Osteoblast (primary cell): ENCODE results near the gene COL15A1. TPM values are rescaled to one million over a fixed set of nuclear protein-coding genes. Genes with fewer than 3 reads are reported as not detected.

Experiments
- DNase-seq: peaks from one replicate; pipeline ENCODE4 v3.0.0; 2011; ENCODE audit warnings: low spot score, mixed read lengths; ENCODE audit not compliant: insufficient read length; ENCODE audit errors: missing footprints
- H2AFZ ChIP-seq: 2 replicates; pipeline ENCODE4 v1.6.0; 2011; ENCODE audit warnings: mild to moderate bottlenecking, low read length
- H3K27ac ChIP-seq: 2 replicates; pipeline ENCODE4 v1.5.1; 2011; ENCODE audit warnings: mild to moderate bottlenecking, low read depth, low read length, moderate library complexity
- H3K27me3 ChIP-seq: 2 replicates; pipeline ENCODE4 v1.6.0; 2012; ENCODE audit warnings: mild to moderate bottlenecking, control low read depth, inconsistent platforms, low read length, moderate library complexity; ENCODE audit not compliant: insufficient read depth
- H3K36me3 ChIP-seq: 2 replicates; pipeline ENCODE4 v1.5.1; 2011; ENCODE audit warnings: mild to moderate bottlenecking, low read length, control low read depth, moderate library complexity; ENCODE audit not compliant: insufficient read depth
- H3K4me1 ChIP-seq: 2 replicates; pipeline ENCODE4 v1.5.1; 2011; ENCODE audit warnings: mild to moderate bottlenecking, low read length, control low read depth, moderate library complexity; ENCODE audit not compliant: insufficient read depth
- H3K4me2 ChIP-seq: 2 replicates; pipeline ENCODE4 v1.6.0; 2011; ENCODE audit warnings: mild to moderate bottlenecking, low read length; ENCODE audit not compliant: insufficient read depth
- H3K4me3 ChIP-seq: fragments of 200-600 bp; sonication (generic); 3 replicates; pipeline ENCODE4 v1.5.1; 2012; ENCODE audit warnings: mild to moderate bottlenecking, low read length, inconsistent platforms; ENCODE audit not compliant: insufficient read depth
- H3K79me2 ChIP-seq: 2 replicates; pipeline ENCODE4 v1.6.0; 2012; ENCODE audit warnings: mild to moderate bottlenecking, low read length, control low read depth, inconsistent platforms; ENCODE audit not compliant: insufficient read depth
- H3K9me3 ChIP-seq: 2 replicates; pipeline ENCODE4 v1.5.1; 2011; ENCODE audit warnings: low read depth, low read length, control low read depth
- H4K20me1 ChIP-seq: 2 replicates; pipeline ENCODE4 v1.6.0; 2012; ENCODE audit warnings: mild to moderate bottlenecking, low read length, control low read depth; ENCODE audit not compliant: insufficient read depth
- CTCF ChIP-seq: IDR thresholded peaks from 2 replicates; pipeline ENCODE4 v1.5.1; 2011; ENCODE audit warnings: mild to moderate bottlenecking, low read depth, low read length, moderate library complexity; ENCODE audit errors: extremely low read depth
- total RNA-seq: library from RNA; depleted of rRNA; stranded (reverse); fragments of >200 nt; gene quantifications from 2 replicates; pipeline ENCODE4 v1.2.3, GENCODE V29; 2012

Gene COL15A1
- total RNA-seq, 1 donor, result 29.3 TPM

- no peak for TF ChIP-seq CTCF
- Histone ChIP-seq H2AFZ (no peak overlapping the region), H3K27ac (no peak overlapping the region), H3K27me3 (peaks cover 18% of the 10 kb centered on the region), H3K4me1 (peaks cover 7% of the 10 kb centered on the region), H3K4me3 (no peak overlapping the region), H4K20me1 (no peaks in the 10 kb centered on the region), H3K9me3 (no peaks in the 10 kb centered on the region), H3K79me2 (no peaks in the 10 kb centered on the region), H3K36me3 (no peaks in the 10 kb centered on the region), H3K4me2 (peak overlapping the region; percentile 19)
- DNase-seq, result no peak
These were observed 20.8 kb upstream of the COL15A1 start for GRCh38 chr9:98922721-98923435.

GRCh38 chr9:98923451-98924123 lies 20.1 kb upstream of the COL15A1 start:
- Histone ChIP-seq H3K9me3 (no peaks in the 10 kb centered on the region), H3K27me3 (peaks cover 22% of the 10 kb centered on the region), H3K36me3 (no peaks in the 10 kb centered on the region), H4K20me1 (no peaks in the 10 kb centered on the region), H3K4me2 (no peak overlapping the region), H3K79me2 (no peaks in the 10 kb centered on the region), H2AFZ (no peak overlapping the region), H3K27ac (no peak overlapping the region), H3K4me3 (no peak overlapping the region), H3K4me1 (peaks cover 7% of the 10 kb centered on the region)
- no peak for DNase-seq
- no peak for TF ChIP-seq CTCF

- Histone ChIP-seq H3K36me3 (no peaks in the 10 kb centered on the region), H3K27ac (no peak overlapping the region), H3K4me3 (no peak overlapping the region), H4K20me1 (no peaks in the 10 kb centered on the region), H3K79me2 (no peaks in the 10 kb centered on the region), H2AFZ (no peak overlapping the region), H3K4me1 (peaks cover 18% of the 10 kb centered on the region), H3K9me3 (no peaks in the 10 kb centered on the region), H3K27me3 (peaks cover 24% of the 10 kb centered on the region), H3K4me2 (no peak overlapping the region)
- no peak for DNase-seq
- no peak for TF ChIP-seq CTCF
These were observed 18.5 kb upstream of the COL15A1 start for GRCh38 chr9:98924946-98925820.
